ENCODE data around the gene CRISPLD2. TPM values are rescaled to one million over a fixed set of nuclear protein-coding genes. Genes with fewer than 3 reads are reported as not detected.
A peak's percentile ranks its signal among the peaks of the same experiment; 100 is the strongest.

Gene CRISPLD2
- total RNA-seq, 1 donor from 2014 or later = 0.53 TPM

GRCh38 chr16:84898447-84898846 is 78.7 kb downstream of the CRISPLD2 start:
- Histone ChIP-seq H3K27me3 (ENCODE audit: control insufficient read depth, insufficient read depth, low read length) (no peaks in the 10 kb centered on the region), H3K4me3 (ENCODE audit: low read depth, low read length) (no peak overlapping the region), H3K36me3 (ENCODE audit: control insufficient read depth, insufficient read depth, low read length) (no peaks in the 10 kb centered on the region)
- TF ChIP-seq CTCF (IDR thresholded peaks at IDR 0.05; ENCODE audit: insufficient read depth, low read length, severe bottlenecking) = no peak
- FAIRE-seq (no peak), DNase-seq (ENCODE audit: low read depth) (peak; percentile 83)

- no peak for TF ChIP-seq CTCF (IDR thresholded peaks at IDR 0.05; ENCODE audit: insufficient read depth, low read length, severe bottlenecking)
- DNase-seq (ENCODE audit: low read depth) (peak; percentile 55), FAIRE-seq (no peak)
- no peak overlapping the region for H3K4me3 ChIP-seq (ENCODE audit: low read depth, low read length)
- no peaks in the 10 kb centered on the region for H3K36me3 ChIP-seq (ENCODE audit: control insufficient read depth, insufficient read depth, low read length)
- H3K27me3 ChIP-seq (ENCODE audit: control insufficient read depth, insufficient read depth, low read length) = no peaks in the 10 kb centered on the region
Observed at GRCh38 chr16:84899414-84899813, 79.6 kb downstream of the CRISPLD2 start.

- no peak for FAIRE-seq
- no peaks in the 10 kb centered on the region for H3K36me3 ChIP-seq (ENCODE audit: control insufficient read depth, insufficient read depth, low read length)
Observed at GRCh38 chr16:84905965-84906460, 86.2 kb downstream of the CRISPLD2 start.

GRCh38 chr16:84907051-84907450 is 87.3 kb downstream of the CRISPLD2 start:
- no peaks in the 10 kb centered on the region for H3K27me3 ChIP-seq (ENCODE audit: control insufficient read depth, insufficient read depth, low read length)
- FAIRE-seq (no peak), DNase-seq (ENCODE audit: low read depth) (no peak)
- no peak for TF ChIP-seq CTCF (IDR thresholded peaks at IDR 0.05; ENCODE audit: insufficient read depth, low read length, severe bottlenecking)
- no peak overlapping the region for H3K4me3 ChIP-seq (ENCODE audit: low read depth, low read length)
- no peaks in the 10 kb centered on the region for H3K36me3 ChIP-seq (ENCODE audit: control insufficient read depth, insufficient read depth, low read length)

More at GRCh38 chr16:84905965-84906460, 86.2 kb downstream of the CRISPLD2 start:
- no peak overlapping the region for H3K4me3 ChIP-seq (ENCODE audit: low read depth, low read length)
- TF ChIP-seq CTCF (IDR thresholded peaks at IDR 0.05; ENCODE audit: insufficient read depth, low read length, severe bottlenecking) = no peak
- no peak for DNase-seq (ENCODE audit: low read depth)
- H3K27me3 ChIP-seq (ENCODE audit: control insufficient read depth, insufficient read depth, low read length) = no peaks in the 10 kb centered on the region

GRCh38 chr16:84907575-84907974 is 87.8 kb downstream of the CRISPLD2 start:
- no peak for TF ChIP-seq CTCF (IDR thresholded peaks at IDR 0.05; ENCODE audit: insufficient read depth, low read length, severe bottlenecking)
- H3K27me3 ChIP-seq (ENCODE audit: control insufficient read depth, insufficient read depth, low read length) = no peaks in the 10 kb centered on the region
- DNase-seq (ENCODE audit: low read depth) = no peak
- no peak for FAIRE-seq
- H3K4me3 ChIP-seq (ENCODE audit: low read depth, low read length) = no peak overlapping the region
- no peaks in the 10 kb centered on the region for H3K36me3 ChIP-seq (ENCODE audit: control insufficient read depth, insufficient read depth, low read length)

- TF ChIP-seq CTCF (IDR thresholded peaks at IDR 0.05; ENCODE audit: insufficient read depth, low read length, severe bottlenecking) = no peak
- Histone ChIP-seq H3K27me3 (ENCODE audit: control insufficient read depth, insufficient read depth, low read length) (peaks cover 1% of the 10 kb centered on the region), H3K4me3 (ENCODE audit: low read depth, low read length) (no peak overlapping the region), H3K36me3 (ENCODE audit: control insufficient read depth, insufficient read depth, low read length) (no peaks in the 10 kb centered on the region)
- DNase-seq (ENCODE audit: low read depth) (no peak), FAIRE-seq (peak; percentile 7)
Observed at GRCh38 chr16:84909476-84910085, 89.8 kb downstream of the CRISPLD2 start.

Measured in bronchial epithelial cell (primary cell).